Hippocampal formation (tissue), 2 donors: ENCODE measurements around the gene NFATC2.

Source experiments
- DNase-seq, 2 donors: peaks; one replicate each; lab custom pipeline; 2025; lab: John Stamatoyannopoulos, UW

Gene NFATC2

DNA sequence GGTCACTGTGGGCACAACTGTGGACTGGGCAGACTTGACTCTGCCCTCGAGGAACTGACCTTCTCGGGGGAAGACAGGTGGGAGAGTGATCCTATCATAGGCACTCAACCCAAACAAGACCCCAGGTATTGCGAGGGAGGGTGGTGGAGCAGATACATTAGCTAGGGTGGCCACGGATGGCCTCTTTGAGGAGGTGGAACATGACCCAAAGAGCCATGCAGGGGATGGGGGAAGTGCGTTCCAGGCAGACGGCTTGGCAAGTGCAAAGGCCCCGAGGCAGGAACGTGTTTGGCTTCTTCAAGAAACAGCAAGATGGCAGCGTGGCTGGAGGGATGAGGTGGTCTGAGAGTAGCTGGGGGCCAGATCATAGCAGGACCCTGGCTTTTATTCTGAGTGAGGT lies 167.6 kb downstream of the NFATC2 start:
- DNase-seq: no peak

GRCh38 chr20:51374456-51374830 lies 168.1 kb downstream of the NFATC2 start:
- DNase-seq: no peak

GRCh38 chr20:51373713-51374455 lies 168.6 kb downstream of the NFATC2 start:
- no peak for DNase-seq

DNA sequence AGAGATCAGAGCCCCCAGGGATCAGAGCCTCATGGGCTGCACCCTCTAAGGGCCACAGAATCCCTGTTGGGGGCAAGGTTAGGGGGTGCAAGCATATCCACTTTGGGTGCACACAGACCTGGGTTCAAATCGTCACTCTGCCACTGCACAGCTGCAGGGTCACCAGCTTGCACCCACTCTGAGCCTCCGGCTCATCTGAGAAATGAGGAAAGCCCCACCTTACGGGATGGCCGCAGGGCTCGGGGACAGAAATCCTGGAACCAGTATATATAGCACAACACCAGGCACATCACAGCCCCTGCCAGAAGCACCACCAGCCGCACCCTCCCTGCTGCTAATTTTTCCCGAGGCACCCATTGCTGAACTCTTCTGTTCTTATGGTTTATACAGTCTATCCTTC lies 169.6 kb downstream of the NFATC2 start:
- DNase-seq: no peak

GRCh38 chr20:51372176-51372803 lies 170.2 kb downstream of the NFATC2 start:
- peak; percentile 24 to 48 for DNase-seq

- no peak for DNase-seq
Measured at GRCh38 chr20:51371720-51372119, 170.8 kb downstream of the NFATC2 start.

DNA sequence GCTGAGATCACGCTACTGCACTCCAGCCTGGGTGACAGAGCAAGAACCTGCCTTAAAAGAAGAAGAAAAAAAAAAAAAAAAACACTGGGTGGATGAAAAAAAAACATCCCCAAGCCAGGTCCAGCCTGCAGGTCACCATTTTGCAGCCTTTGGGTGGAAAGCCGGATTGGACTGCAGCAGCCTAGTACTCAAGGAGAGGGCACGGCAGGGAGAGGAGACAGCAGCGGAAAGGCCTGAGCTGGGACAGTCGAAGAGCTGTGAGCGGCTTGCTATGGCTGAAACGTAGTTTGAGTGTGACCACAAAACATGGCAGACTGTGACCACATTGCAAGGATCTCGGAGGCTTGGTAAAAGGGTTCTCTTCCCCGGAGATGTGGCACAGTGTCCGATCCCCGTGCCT lies 173.0 kb downstream of the NFATC2 start:
- DNase-seq: no peak

GRCh38 chr20:51368461-51369211 lies 173.9 kb downstream of the NFATC2 start:
- DNase-seq: no peak

- no peak for DNase-seq
Measured at GRCh38 chr20:51366155-51366886, 176.2 kb downstream of the NFATC2 start.

GRCh38 chr20:51365670-51366069 lies 176.8 kb downstream of the NFATC2 start:
- no peak for DNase-seq

DNA sequence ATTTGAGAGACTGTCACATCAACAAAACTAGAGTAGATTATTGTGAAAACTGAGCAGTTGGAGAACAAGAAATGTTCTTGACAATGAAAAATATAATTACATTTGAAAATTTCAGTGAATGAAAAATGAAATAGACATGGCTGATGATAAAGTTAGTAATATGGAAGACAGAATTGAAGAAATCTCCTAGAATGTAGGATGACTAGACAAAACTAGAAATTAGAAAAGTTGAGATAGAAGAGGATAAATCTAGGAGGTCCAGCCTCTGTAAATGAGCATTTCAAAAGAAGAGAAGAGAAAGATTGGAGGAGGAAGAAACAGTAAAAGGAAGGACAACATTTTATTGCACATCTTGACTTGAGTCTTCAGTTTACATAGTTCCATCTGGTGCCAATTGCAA lies 178.7 kb downstream of the NFATC2 start:
- no peak for DNase-seq

DNA sequence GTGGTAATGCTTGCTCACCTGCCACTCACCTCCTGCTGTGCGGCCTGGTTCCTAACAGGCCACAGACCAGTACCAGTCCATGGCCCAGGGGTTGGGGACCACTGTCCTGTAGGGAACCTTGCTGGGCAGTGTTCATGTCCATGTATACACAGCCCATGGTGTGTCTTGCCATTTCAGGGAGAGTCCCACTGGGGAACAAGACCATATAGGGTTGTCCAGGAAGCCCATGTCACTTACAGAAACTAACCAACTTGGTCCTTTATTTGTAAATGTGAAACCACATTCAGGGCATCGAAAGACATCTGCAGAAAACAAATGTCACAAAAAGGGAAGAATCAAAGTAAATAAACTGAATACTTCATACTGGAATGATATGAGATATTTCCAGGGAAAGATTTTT lies 179.1 kb downstream of the NFATC2 start:
- no peak for DNase-seq

- DNase-seq: no peak
Measured at GRCh38 chr20:51362254-51362653, 180.3 kb downstream of the NFATC2 start.

- no peak for DNase-seq
Measured at GRCh38 chr20:51361258-51361657, 181.3 kb downstream of the NFATC2 start.

- DNase-seq: no peak
Measured at GRCh38 chr20:51360451-51361201, 181.9 kb downstream of the NFATC2 start.

- DNase-seq: no peak
Measured at GRCh38 chr20:51359947-51360346, 182.6 kb downstream of the NFATC2 start.

- no peak for DNase-seq
Measured at GRCh38 chr20:51359401-51359800, 183.1 kb downstream of the NFATC2 start.

DNA sequence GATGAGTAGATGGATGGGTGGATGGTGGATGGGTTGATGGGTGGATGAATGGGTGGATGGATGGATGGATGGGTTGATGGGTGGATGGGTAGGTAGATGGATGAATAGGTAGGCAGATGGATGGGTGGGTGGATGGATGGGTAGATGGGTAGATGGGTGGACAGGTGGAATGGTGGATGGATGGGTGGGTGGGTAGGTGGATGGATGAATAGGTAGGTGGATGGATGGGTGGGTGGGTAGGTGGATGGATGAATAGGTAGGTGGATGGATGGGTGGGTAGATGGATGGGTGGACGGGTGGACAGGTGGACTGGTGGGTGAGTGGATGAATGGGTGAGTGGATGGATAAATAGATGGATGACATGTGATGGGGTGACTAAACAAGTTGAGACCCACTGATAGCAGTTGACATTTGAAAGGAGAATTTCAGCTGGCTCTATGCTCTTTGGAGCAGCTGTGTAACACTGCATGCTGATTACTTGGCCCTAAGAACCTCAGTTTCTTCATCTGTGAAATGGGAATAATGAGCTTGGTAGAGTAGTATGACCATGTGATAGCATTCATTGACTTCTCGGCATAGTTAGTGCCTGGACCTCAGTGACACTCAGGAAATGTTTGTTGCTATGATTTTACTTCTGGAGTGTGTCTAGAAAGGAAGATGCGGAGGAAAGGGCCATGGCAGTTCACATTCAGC lies 184.3 kb downstream of the NFATC2 start:
- DNase-seq: no peak

- DNase-seq: no peak
Measured at GRCh38 chr20:51357543-51357942, 185.0 kb downstream of the NFATC2 start.

GRCh38 chr20:51356871-51357270 lies 185.6 kb downstream of the NFATC2 start:
- no peak for DNase-seq

- DNase-seq: no peak
Measured at GRCh38 chr20:51354769-51355319, 187.7 kb downstream of the NFATC2 start.
